Measurements from ENCODE around the gene UNC13D.

Gene UNC13D

GRCh38 chr17:75822119-75822799 lies 21.9 kb downstream of the UNC13D start:
- H3K27me3 Mint-ChIP-seq = no peaks in the 10 kb centered on the region
- H3K27ac Mint-ChIP-seq = peak overlapping the region; percentile 12
- CTCF ChIA-PET = interaction anchor here (1.8 to 1.9 kb wide), 2 partner anchors 8 to 39 kb away, joined by 4 to 8 read pairs; no protein-coding TSS in a partner anchor
- peak; percentile 51 for DNase-seq
- peaks cover 27% of the 10 kb centered on the region for H3K4me1 Mint-ChIP-seq
- H3K36me3 Mint-ChIP-seq = peaks cover 26% of the 10 kb centered on the region
- H3K9me3 Mint-ChIP-seq = no peaks in the 10 kb centered on the region
- H3K4me3 Mint-ChIP-seq = no peak overlapping the region

DNA sequence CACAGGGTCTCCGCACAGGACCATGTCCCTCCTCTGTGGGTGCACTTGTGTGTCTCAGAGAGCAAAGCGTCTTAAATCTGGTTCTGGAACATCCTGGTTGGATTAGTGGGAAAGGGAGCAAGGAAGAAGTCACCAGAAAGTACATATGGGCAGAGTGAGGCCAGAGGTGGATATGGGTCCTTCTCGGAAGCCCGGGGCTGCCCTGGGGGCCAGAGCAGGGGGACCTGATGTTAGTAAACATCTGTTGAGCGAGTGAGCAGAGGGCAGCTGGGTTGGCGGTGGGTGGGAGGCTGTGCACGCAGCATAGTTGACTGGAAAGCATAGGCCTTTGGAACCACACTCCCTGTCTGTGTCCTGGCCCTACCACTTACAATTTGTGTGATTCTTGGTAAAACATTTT lies 22.7 kb downstream of the UNC13D start:
- Mint-ChIP-seq H3K9me3 (no peaks in the 10 kb centered on the region), H3K27ac (peak overlapping the region; percentile 12), H3K4me1 (peaks cover 22% of the 10 kb centered on the region), H3K27me3 (no peaks in the 10 kb centered on the region), H3K36me3 (peaks cover 26% of the 10 kb centered on the region), H3K4me3 (no peak overlapping the region)
- DNase-seq = no peak
- CTCF ChIA-PET = interaction anchor here (1.1 to 1.9 kb wide), 4 partner anchors 8 to 57 kb away, joined by 3 to 8 read pairs (median 4); partner anchors contain the start of gene GALK1

DNA sequence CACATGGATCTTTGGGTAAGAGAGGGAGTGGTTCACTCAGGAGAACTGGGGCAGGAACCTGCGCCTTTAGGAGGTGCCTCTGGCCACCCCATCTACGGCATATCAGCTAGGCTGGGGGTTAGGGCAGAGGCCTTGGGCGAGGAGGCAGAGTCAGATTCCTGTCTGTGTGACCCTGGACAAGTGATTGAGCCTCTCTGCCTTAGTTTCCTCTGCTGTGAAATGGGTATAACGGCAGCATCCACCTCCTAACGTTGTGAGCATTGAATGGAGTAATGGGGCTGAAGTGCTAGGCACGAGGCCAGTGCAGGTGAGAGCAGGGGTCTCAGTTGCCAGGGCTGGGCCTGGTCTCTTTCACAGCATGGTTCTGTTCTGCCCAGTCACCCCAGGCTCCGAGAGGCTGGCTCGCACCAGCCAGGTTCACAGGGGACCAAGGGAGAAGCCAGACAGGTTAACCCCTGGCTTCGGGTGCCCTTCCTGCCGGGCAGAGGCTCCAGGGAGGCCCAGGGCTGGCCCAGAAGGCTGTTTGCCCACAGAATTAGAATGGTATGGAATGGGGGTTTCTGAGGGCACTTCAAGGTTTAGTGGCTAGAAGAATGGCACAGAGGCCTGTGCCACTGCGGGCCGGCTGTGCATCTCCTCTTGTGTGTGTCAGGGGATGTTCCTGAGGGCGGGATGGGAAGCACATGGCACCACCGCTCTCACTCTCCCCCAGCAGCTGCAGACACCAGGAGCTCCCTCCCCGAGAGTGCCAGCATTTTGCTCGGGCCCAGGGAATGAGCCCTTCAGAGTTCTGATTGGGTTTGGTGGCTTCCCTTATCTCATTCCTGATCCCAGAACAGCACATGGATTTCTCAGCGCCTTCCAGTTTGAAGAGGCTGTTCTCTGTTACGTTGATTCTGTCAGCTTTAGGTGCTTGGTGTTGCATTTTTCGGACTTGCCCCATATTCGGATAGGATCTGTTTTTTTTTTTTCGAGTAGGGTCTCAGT lies 23.8 kb downstream of the UNC13D start:
- Mint-ChIP-seq H3K4me1 (peaks cover 22% of the 10 kb centered on the region), H3K9me3 (no peaks in the 10 kb centered on the region), H3K27ac (no peak overlapping the region), H3K27me3 (no peaks in the 10 kb centered on the region), H3K4me3 (no peak overlapping the region), H3K36me3 (peaks cover 27% of the 10 kb centered on the region)
- no peak for DNase-seq
- CTCF ChIA-PET = interaction anchor here (1.1 to 1.9 kb wide), 4 partner anchors 10 to 56 kb away, joined by 3 to 8 read pairs (median 4); partner anchors contain the start of gene GALK1

GRCh38 chr17:75819678-75820077 lies 24.5 kb downstream of the UNC13D start:
- H3K36me3 Mint-ChIP-seq = peaks cover 28% of the 10 kb centered on the region
- peaks cover 20% of the 10 kb centered on the region for H3K4me1 Mint-ChIP-seq
- H3K9me3 Mint-ChIP-seq = no peaks in the 10 kb centered on the region
- H3K27ac Mint-ChIP-seq = no peak overlapping the region
- CTCF ChIA-PET = no interaction called here
- no peak for DNase-seq
- no peak overlapping the region for H3K4me3 Mint-ChIP-seq
- H3K27me3 Mint-ChIP-seq = no peaks in the 10 kb centered on the region

DNA sequence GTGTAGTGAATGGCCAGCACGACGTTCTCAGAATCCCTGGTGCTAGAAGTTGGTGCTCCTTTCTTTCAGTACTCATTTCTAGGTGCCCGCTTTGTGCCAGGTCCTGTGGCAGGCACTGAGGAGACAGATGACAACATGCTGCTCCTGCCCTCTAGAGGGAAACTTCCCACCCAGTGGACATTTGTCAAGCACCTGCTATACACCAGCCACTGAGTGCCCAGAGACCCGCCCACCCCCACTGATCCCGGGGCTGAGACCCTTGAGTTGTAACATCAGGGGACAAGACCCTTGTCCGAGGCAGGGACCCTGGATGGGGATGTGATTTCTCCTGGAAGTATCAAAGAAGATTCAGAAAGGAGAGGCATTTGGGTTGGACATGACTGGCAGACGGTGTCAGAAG lies 25.1 kb downstream of the UNC13D start:
- CTCF ChIA-PET = interaction anchor here (0.6 kb wide), 1 partner anchor 31 kb away, joined by 3 read pairs; no protein-coding TSS in a partner anchor
- peaks cover 20% of the 10 kb centered on the region for H3K4me1 Mint-ChIP-seq
- DNase-seq = no peak
- H3K9me3 Mint-ChIP-seq = no peaks in the 10 kb centered on the region
- peaks cover 27% of the 10 kb centered on the region for H3K36me3 Mint-ChIP-seq
- no peaks in the 10 kb centered on the region for H3K27me3 Mint-ChIP-seq
- peak overlapping the region; percentile 61 for H3K27ac Mint-ChIP-seq
- H3K4me3 Mint-ChIP-seq = no peak overlapping the region

GRCh38 chr17:75818326-75818885 lies 25.8 kb downstream of the UNC13D start:
- no peak for DNase-seq
- Mint-ChIP-seq H3K27me3 (no peaks in the 10 kb centered on the region), H3K36me3 (peaks cover 28% of the 10 kb centered on the region), H3K27ac (peak overlapping the region; percentile 5), H3K4me3 (no peak overlapping the region), H3K9me3 (no peaks in the 10 kb centered on the region), H3K4me1 (peaks cover 20% of the 10 kb centered on the region)
- CTCF ChIA-PET = interaction anchor here (0.6 to 2.1 kb wide), 3 partner anchors 9 to 30 kb away, joined by 3 to 7 read pairs (median 5); no protein-coding TSS in a partner anchor

DNA sequence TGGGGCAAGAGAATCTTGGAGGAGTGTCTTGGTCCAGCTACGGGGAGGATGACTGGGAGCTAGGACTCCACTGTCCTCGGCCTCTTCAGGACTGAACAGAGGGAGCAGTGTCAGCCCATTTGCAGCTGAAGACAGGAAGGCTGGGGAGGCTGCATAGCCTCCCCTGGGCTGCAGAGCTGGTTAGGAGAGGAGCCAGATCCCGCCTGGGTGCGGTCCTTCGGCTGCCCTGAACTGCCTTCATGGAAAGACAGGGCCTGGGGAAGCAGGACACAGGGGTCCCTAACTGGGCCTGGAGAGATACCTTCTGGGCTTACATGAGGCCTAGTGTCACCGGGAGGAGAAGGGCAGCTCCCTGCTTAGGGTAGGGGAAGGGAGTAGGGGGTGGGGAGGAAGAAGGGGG lies 26.6 kb downstream of the UNC13D start:
- DNase-seq = no peak
- peaks cover 32% of the 10 kb centered on the region for H3K36me3 Mint-ChIP-seq
- H3K9me3 Mint-ChIP-seq = no peaks in the 10 kb centered on the region
- no peak overlapping the region for H3K27ac Mint-ChIP-seq
- peaks cover 20% of the 10 kb centered on the region for H3K4me1 Mint-ChIP-seq
- no peak overlapping the region for H3K4me3 Mint-ChIP-seq
- H3K27me3 Mint-ChIP-seq = no peaks in the 10 kb centered on the region
- CTCF ChIA-PET = interaction anchor here (1.3 to 2.1 kb wide), 2 partner anchors 9 to 12 kb away, joined by 5 to 7 read pairs; no protein-coding TSS in a partner anchor

DNA sequence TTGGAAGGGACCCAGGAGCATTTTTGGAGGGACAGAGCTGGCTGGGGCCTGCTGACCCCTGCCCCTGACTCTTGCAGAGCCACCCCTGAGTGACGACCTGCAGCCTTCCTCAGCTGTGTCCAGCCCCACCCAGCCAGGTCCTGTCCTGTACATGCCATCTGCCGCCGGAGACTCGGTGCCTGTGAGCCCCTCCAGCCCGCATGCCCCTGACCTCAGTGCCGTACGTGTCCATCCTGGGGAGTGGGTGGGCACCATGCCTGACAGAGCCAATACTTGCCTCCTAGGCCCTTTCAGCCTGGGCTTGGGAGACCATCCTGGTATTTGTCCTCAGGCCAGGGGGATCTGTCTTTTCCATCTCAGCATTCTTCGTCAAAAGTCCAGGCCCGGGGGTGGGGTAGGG lies 27.5 kb downstream of the UNC13D start:
- no peak for DNase-seq
- H3K27ac Mint-ChIP-seq = no peak overlapping the region
- H3K27me3 Mint-ChIP-seq = no peaks in the 10 kb centered on the region
- peaks cover 35% of the 10 kb centered on the region for H3K36me3 Mint-ChIP-seq
- peaks cover 12% of the 10 kb centered on the region for H3K4me1 Mint-ChIP-seq
- H3K9me3 Mint-ChIP-seq = no peaks in the 10 kb centered on the region
- CTCF ChIA-PET = interaction anchor here (1.3 to 2.1 kb wide), 2 partner anchors 10 to 13 kb away, joined by 5 to 7 read pairs; no protein-coding TSS in a partner anchor
- no peak overlapping the region for H3K4me3 Mint-ChIP-seq

- H3K36me3 Mint-ChIP-seq = peaks cover 28% of the 10 kb centered on the region
- no peak for DNase-seq
- no peak overlapping the region for H3K4me3 Mint-ChIP-seq
- H3K27me3 Mint-ChIP-seq = no peaks in the 10 kb centered on the region
- H3K27ac Mint-ChIP-seq = no peak overlapping the region
- CTCF ChIA-PET = interaction anchor here (0.7 to 3.0 kb wide), 2 partner anchors 12 to 40 kb away, joined by 3 to 11 read pairs; no protein-coding TSS in a partner anchor
- no peaks in the 10 kb centered on the region for H3K9me3 Mint-ChIP-seq
- H3K4me1 Mint-ChIP-seq = peaks cover 3% of the 10 kb centered on the region
These were observed 28.8 kb downstream of the UNC13D start for GRCh38 chr17:75815399-75815798.

DNA sequence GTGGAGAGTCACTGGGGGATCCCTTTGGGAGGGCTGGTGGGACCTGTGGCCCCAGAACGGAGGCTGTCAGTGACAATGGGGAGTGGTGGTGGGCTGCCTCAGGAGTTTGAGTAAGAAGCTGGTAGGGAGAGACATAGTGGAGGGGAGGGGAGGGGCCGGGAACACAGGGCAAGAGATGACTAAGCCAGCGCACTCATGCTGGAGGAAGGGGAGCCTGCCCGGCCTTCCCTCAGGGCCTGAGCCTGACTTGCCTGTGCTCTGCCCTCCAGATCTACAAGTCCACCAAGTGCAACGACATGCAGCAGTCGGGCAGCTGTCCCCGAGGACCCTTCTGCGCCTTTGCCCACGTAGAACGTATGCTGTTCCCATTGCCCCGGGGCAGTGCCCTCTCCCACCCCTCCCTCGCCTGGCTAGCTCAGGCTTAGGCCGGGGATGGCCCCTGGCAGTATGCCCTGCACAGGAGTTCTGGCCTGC lies 29.3 kb downstream of the UNC13D start:
- H3K4me1 Mint-ChIP-seq = peaks cover 3% of the 10 kb centered on the region
- no peaks in the 10 kb centered on the region for H3K27me3 Mint-ChIP-seq
- peaks cover 27% of the 10 kb centered on the region for H3K36me3 Mint-ChIP-seq
- H3K27ac Mint-ChIP-seq = no peak overlapping the region
- H3K9me3 Mint-ChIP-seq = no peaks in the 10 kb centered on the region
- no peak overlapping the region for H3K4me3 Mint-ChIP-seq
- CTCF ChIA-PET = interaction anchor here (3.0 kb wide), 1 partner anchor 13 kb away, joined by 11 read pairs; no protein-coding TSS in a partner anchor
- no peak for DNase-seq

DNA sequence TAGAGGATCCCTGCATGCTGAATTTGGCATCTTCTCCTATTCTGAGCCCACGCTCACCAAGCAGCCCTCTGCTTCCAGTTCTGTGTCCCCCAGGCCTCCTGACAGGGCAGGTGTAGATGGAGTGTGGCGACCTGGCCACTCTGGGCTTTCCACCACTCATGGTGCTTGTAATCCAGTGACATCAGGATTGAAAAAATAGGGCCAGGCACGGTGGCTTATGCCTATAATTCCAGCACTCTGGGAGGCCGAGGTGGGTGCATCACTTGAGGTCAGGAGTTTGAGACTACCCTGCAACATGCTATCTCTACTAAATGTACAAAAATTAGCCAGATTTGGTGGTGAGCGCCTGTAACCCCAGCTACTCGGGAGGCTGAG lies 30.2 kb downstream of the UNC13D start:
- peaks cover 20% of the 10 kb centered on the region for H3K36me3 Mint-ChIP-seq
- no peaks in the 10 kb centered on the region for H3K9me3 Mint-ChIP-seq
- no peak overlapping the region for H3K4me3 Mint-ChIP-seq
- H3K27me3 Mint-ChIP-seq = no peaks in the 10 kb centered on the region
- no peak for DNase-seq
- no peak overlapping the region for H3K27ac Mint-ChIP-seq
- H3K4me1 Mint-ChIP-seq = no peaks in the 10 kb centered on the region
- CTCF ChIA-PET = interaction anchor here (0.9 to 3.0 kb wide), 3 partner anchors 11 to 50 kb away, joined by 3 to 11 read pairs (median 4); no protein-coding TSS in a partner anchor

DNA sequence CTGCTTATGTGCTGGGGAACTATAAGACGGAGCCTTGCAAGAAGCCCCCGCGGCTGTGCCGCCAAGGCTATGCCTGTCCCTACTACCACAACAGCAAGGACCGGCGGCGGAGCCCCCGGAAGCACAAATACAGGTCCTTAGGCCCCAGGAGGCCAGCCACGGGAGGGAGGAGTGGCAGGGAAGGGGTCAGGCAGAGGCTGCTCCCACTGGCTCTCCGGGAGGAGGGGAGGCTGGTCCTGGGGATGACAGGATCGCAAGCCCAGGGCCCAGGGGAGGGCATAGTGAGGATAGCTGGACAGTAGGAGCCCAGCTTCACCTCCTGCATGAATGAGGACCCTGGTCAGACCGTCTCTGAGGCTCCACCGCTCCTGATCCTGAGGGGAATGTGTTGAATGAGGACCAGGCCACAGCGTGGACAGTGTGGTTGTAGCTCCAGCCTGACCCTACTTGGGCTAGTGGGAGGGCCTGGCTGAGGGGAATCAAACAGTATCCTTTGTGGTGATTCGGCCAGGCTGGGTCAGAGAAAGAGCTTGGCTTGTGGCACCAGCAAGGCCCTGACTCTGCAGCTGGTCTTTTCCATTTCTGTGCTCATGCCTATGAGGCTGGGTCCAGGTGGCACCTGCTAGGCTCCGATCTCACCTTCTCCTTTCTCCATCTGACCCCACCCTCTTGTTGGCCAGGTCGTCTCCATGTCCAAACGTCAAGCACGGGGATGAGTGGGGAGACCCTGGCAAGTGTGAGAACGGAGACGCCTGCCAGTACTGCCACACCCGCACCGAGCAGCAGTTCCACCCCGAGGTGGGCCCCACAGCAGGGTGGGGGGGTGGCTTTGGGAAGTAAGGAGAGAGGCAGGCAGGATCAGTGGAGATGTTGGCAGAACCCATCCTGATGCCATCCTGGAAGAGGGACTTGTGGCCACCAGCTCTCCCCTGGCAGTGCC lies 30.9 kb downstream of the UNC13D start:
- no peak for DNase-seq
- H3K4me1 Mint-ChIP-seq = no peaks in the 10 kb centered on the region
- peaks cover 16% of the 10 kb centered on the region for H3K36me3 Mint-ChIP-seq
- no peaks in the 10 kb centered on the region for H3K27me3 Mint-ChIP-seq
- H3K4me3 Mint-ChIP-seq = no peak overlapping the region
- no peaks in the 10 kb centered on the region for H3K9me3 Mint-ChIP-seq
- no peak overlapping the region for H3K27ac Mint-ChIP-seq
- CTCF ChIA-PET = interaction anchor here (0.9 to 3.0 kb wide), 3 partner anchors 10 to 49 kb away, joined by 3 to 11 read pairs (median 4); no protein-coding TSS in a partner anchor

Measured in activated naive CD4-positive, alpha-beta T cell treated with anti-CD3 and anti-CD28 coated beads, Interleukin-2, amount 10 ng/mL, durations not matched to agents 7 days and 5 days (primary cell).